HG02885 (cell line): ENCODE data around the gene DNMT3B.
"Not testable (repeated sequence)": the region's sequence is repeated elsewhere in the genome, so short reads cannot be mapped to it uniquely, and the experiment has no call there.

Source experiments
- ATAC-seq: cut with Tn5 transposase; IDR thresholded peaks from one replicate; pipeline ENCODE4 v1.9.1; 2021; ENCODE audit warnings: mild to moderate bottlenecking; ENCODE audit not compliant: unreplicated experiment, poor library complexity

Gene DNMT3B

GRCh38 chr20:32789896-32790750 lies 27.9 kb downstream of the DNMT3B start:
- ATAC-seq, result peak; percentile 62

GRCh38 chr20:32790751-32791057 lies 28.5 kb downstream of the DNMT3B start:
- ATAC-seq, result no peak

DNA sequence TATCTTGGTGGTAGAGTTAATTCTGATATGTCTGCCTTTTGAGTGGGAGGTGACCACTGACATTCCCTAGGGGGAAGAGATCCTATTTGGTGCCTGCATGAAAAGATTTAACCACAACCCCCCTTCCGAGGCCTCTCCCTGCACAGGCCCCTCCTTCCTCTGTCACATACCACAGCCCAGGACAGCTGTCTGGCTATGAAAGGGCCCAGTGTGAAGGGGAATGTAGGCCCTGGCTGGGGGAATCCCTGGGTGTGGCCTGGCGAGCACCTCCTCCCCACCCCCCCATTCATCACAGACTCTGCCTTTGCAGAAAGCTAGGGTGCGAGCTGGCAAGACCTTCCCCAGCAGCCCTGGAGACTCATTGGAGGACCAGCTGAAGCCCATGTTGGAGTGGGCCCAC lies 30.1 kb downstream of the DNMT3B start:
- peak; percentile 86 for ATAC-seq

DNA sequence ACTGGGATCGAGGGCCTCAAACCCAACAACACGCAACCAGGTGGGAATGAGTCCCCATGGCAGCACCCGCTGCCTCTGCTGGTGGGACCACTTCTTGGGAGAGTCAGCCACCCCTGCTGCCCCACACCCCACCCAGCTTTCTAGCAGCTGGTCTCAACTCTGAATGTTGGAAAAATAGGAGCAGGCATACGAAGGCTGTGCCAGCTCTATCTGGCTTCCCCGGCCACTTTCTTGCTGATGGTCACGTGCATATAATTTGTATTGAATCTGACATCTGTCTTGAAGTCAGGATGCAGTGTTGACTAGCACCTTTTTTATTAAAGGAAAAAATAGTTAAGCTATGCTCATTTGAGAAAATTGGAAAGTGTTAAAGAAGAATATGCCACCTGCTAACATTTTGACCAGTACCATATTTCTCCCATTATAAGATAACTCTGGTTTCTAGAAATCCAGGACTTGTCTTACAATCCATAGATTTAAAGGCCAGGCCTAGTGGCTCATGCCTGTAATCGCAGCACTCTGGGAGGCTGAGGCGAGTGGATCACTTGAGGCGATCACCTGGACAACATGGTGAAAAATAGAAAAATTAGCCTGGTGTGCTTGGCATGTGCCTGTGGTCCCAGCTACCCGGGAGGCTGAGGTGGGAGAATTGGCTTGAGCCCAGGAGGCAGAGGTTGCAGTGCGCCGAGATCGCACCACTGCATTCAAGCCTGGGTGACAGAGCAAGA lies 30.7 kb downstream of the DNMT3B start:
- ATAC-seq, result no peak

- ATAC-seq, result no peak
Observed at GRCh38 chr20:32796383-32796948, 34.3 kb downstream of the DNMT3B start.

DNA sequence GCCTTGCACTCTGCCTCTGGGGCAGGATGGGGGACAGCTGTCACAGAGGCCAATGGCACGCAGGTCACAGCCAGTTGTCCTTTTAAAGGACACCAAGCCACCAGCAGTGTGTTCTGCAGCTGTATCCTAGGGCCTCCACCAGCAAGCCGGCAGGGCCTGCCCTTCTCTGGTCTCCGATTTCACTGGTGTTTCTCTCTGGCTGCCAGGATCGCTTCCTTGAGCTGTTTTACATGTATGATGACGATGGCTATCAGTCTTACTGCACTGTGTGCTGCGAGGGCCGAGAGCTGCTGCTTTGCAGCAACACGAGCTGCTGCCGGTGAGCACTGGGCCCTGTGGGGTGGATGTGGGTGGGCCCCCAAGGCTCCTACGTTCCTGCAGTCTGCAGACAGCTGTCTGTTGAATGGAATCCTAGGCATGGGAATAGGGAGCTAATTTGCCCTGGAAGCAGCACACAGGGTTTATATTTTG lies 34.8 kb downstream of the DNMT3B start:
- ATAC-seq, result no peak

- not testable (repeated sequence) for ATAC-seq
Observed at GRCh38 chr20:32797571-32797970, 35.4 kb downstream of the DNMT3B start.

DNA sequence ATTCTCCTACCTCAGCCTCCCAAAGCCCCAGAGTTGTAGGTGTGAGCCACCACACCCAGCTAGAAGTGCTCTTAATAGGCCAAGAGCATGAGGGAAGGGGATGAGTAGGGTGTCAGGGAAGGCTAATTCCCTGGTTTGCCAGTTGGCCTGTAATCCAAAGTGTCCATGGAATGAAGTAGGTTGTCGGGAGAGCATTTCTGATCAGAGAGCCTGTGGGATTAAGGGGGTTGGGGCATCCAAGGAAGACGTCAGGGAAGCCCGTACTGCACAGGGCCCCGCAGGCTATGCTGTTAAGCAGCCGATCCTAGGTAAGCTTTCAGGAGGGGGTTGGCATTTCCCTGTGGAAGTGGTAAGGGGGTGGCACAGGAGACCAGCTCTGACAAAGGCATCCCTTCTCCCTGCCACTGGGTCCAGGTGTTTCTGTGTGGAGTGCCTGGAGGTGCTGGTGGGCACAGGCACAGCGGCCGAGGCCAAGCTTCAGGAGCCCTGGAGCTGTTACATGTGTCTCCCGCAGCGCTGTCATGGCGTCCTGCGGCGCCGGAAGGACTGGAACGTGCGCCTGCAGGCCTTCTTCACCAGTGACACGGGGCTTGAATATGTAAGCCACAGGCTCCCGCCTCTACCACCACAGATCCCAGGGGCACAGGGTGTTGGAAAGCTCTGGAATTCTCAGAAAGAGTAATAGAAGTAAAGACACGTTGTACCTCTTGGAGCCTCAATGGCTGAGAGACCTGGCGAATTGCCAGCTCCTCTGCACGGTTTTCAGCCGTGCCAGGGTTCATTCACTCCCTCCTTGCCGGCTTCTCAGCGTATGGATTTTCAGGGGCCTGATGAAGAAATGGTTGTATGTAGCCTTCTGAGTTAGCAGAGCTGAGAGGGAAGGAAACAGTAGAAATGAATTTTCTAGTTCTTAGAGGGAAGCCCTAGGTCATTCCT lies 36.1 kb downstream of the DNMT3B start:
- no peak for ATAC-seq

- no peak for ATAC-seq
Observed at GRCh38 chr20:32803092-32803491, 40.9 kb downstream of the DNMT3B start.

GRCh38 chr20:32804022-32804715 lies 42.0 kb downstream of the DNMT3B start:
- ATAC-seq, result no peak

DNA sequence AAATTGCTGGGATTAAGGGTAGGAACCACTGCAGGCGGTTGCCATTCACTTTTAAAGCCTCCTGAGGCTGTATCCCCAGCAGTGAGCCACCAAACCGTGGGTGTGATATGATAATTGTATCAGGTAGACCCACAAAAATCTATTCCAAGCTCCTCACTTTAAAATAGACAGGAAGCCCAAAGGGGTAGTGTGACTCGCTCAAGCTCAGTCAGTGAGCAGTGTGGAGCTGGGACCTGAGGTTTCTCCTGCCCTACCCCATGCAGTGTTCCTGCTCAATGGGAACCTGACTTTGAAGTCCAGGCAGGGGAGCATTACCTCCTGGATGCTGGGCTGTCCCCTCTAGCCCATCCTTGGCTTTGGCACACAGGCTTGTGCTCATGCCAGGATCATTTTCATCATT lies 42.6 kb downstream of the DNMT3B start:
- no peak for ATAC-seq

DNA sequence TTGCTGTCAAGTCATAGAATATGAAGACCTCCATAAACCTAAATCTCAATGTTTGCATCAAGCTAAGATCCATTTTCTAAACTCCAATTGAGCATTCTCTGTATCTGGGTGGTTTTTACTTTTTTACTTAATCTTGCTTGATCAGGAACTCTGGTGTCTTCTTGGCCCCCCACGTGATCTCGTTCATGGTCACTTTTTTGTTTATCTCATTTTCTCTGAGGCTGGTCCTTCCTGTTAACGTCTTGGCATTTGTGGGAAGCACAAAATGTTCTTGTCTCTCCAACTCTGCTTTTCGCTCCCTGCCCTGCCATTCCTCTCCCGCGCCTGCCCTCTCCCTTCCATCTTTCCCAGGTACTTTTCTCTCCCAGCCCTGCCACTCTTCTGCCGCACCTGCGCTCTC lies 43.5 kb downstream of the DNMT3B start:
- no peak for ATAC-seq

- ATAC-seq, result no peak
Observed at GRCh38 chr20:32806356-32806755, 44.2 kb downstream of the DNMT3B start.

GRCh38 chr20:32807706-32808105 lies 45.5 kb downstream of the DNMT3B start:
- no peak for ATAC-seq

GRCh38 chr20:32808438-32808837 lies 46.3 kb downstream of the DNMT3B start:
- ATAC-seq, result no peak

DNA sequence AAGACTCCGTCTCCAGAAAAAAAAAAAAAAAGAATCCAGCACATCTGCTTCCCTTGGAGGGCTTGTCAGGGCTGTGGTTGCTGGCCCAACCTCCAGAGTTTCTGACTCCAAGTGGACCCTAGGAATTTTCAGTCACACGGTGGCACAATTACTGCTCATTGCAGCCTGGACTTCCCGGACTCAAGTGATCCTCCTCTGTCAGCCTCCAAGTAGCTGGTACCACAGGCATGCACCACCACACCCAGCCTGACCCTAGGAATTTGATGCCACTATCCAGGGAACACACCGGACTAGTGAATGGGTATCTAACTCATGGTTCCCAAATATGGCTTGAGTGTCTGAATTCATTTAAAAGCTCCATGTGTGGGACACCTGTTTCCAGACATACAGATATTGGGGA lies 47.7 kb downstream of the DNMT3B start:
- no peak for ATAC-seq

GRCh38 chr20:32810941-32811340 lies 48.8 kb downstream of the DNMT3B start:
- ATAC-seq, result no peak

DNA sequence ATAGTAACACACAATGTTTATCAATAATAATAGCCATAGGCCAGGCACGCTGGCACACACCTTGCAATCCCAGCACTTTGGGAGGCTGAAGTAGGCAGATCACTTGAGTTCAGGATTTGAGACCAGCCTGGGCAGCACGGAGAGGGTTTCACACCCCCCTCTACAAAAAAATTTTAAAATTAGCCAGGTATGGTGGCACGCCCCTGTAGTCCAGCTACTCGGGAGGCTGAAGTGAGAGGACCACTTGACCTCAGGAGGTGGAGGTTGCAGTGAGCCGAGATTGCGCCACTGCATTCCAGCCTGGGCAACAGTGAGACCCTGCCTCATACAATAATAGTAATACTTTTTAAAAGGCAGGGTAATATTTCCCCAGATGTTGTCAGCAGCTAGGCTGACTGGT lies 49.7 kb downstream of the DNMT3B start:
- no peak for ATAC-seq

DNA sequence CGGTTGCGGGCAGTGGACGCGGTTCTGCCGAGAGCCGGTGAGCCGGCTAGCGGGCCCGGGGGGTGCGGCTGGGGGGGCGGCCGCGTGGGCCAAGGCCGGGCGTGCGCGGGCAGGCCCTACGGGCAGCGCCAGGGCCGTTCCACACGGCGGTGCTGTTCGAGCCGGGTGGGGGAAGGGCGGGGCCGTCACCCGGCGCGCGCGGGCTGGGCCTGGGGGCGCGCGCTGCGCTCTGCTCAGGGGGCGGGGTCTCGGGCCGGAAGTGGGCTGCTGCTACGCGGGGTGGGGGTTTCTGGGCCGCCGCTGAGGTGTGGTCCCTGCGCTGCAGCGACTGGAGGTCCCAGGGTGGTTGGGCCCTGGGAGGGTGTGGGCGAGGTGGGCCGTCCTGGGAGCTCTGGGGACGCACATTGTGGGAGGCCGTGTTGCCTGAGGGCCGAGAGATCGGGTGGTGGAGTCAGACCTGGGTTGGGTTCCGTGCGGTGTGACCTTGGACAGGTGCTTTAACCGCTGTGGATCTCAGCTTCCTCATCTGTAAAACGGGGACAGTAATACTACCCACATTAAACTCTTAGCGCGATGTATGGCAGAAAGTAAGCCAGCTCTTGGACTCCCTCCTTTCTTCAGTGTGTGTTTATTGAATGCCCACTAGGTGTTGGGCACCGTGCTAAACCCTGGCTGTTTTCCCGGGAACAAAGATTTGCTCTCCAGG lies 58.0 kb downstream of the DNMT3B start:
- ATAC-seq, result peak; percentile 64
